Testis (tissue), 3 donors: ENCODE data around the gene PF4V1. TPM values are rescaled to one million over a fixed set of nuclear protein-coding genes. Genes with fewer than 3 reads are reported as not detected.

Source experiments
- DNase-seq: peaks from one replicate; pipeline ENCODE4 v3.0.0-alpha.2; 2019
- H3K27ac ChIP-seq, 2 donors: fragments of 200-600 bp; sonication (generic); one replicate each; pipeline ENCODE4 v1.5.1; 2019
- H3K27me3 ChIP-seq: fragments of 200-600 bp; sonication (generic); one replicate; pipeline ENCODE4 v1.5.1; 2019
- H3K36me3 ChIP-seq: fragments of 200-600 bp; sonication (generic); one replicate; pipeline ENCODE4 v1.5.1; 2017; ENCODE audit warnings: low read depth; ENCODE audit errors: missing control alignments
- H3K4me1 ChIP-seq: fragments of 200-600 bp; sonication (generic); one replicate; pipeline ENCODE4 v1.5.1; 2019
- H3K4me3 ChIP-seq, 2 donors: fragments of 200-600 bp; sonication (generic); one replicate each; pipeline ENCODE4 v1.5.1; 2017 to 2019
- H3K9me3 ChIP-seq: fragments of 200-600 bp; sonication (generic); one replicate; pipeline ENCODE4 v1.5.1; 2017
- CTCF ChIP-seq, 3 experiments: fragments of 450-650 bp in 2 of 3; fragments of 200-600 bp in 1 of 3; sonication (generic) in 1 of 3; IDR thresholded peaks; one replicate each; pipeline ENCODE4 v1.5.1; 2016 to 2019; ENCODE audit warnings: antibody characterized with exemption in 3 of 3, mild to moderate bottlenecking in 2 of 3, moderate library complexity in 1 of 3
- POLR2A ChIP-seq: fragments of 450-650 bp; IDR thresholded peaks from one replicate; pipeline ENCODE4 v1.6.1; 2017; ENCODE audit warnings: antibody characterized with exemption, mild to moderate bottlenecking, moderate library complexity
- WGBS, 2 donors: methylation state at CpG; one replicate each; pipeline ENCODE4 v1.1.5; 2018; 5-methylcytosine and 5-hydroxymethylcytosine counted together
- intact Hi-C: fragments of 100-400 bp; cut with DNase I; formaldehyde crosslinking; loops from one replicate; pipeline ENCODE4 v1.15.1; 2023; ENCODE audit warnings: low total_unique reads
- polyA plus RNA-seq: library from polyadenylated mRNA; stranded (reverse); fragments of 350-450 nt; fragmentation: Illumina TruSeq; extraction: RNeasy Lipid Tissue Mini Kit (QIAGEN cat#74804); gene quantifications from one replicate; pipeline ENCODE4 v1.2.3, GENCODE V29; 2014; ENCODE audit warnings: low read depth, low replicate concordance; ENCODE audit not compliant: insufficient read depth
- total RNA-seq, 2 donors: library from RNA; depleted of rRNA; stranded (reverse); fragments of >200 nt; gene quantifications; one replicate each; pipeline ENCODE4 v1.2.3, GENCODE V29; 2016

The PF4V1 gene
- total and polyA plus RNA-seq, 3 donors from 2014 or later: not detected

- Histone ChIP-seq H3K27ac (no peak within 1 kb of the TSS), H3K4me1 (no peaks in the 10 kb centered on the region), H3K36me3 (no peaks in the 10 kb centered on the region), H3K27me3 (no peaks in the 10 kb centered on the region), H3K9me3 (no peaks in the 10 kb centered on the region), H3K4me3 (peak within 1 kb of the TSS; percentile 13 to 36)
- no peak for TF ChIP-seq CTCF (IDR thresholded peaks at IDR 0.05)
- TF ChIP-seq POLR2A: no peak
- DNase-seq: peak; percentile 21
- 7 to 8% methylated on average over 15 to 41 of the region's 41 CpGs for WGBS, 2 donors
- intact Hi-C loops: no loop called here
Observed at GRCh38 chr4:73836373-73837279, 16.5 kb upstream of the PF4V1 start, which contains the start of gene CXCL6. TSS of gene CXCL6 (plus strand) at chr4:73836678. CDS start at chr4:73836751, 73 bp downstream.

DNA sequence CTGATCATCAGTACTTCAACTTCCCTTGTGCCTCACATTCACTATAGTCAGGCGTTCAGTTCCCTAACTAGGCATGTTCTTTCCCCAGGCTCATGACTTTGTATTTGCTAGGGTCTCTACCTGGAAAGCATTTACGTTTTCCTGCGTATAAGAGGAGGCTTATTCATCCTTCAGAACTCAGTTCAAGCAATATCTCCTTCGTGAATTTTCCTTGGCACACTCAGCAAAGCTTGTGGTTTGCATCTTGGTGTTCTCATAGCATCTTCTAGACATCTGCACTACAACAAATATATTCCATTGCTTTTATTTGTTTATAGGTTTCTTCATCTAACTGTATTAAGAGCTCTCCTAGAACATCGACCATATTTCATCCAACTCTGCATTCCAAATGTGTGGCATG is 14.0 kb upstream of the PF4V1 start:
- Histone ChIP-seq H3K4me1 (no peaks in the 10 kb centered on the region), H3K27ac (no peak overlapping the region), H3K9me3 (no peaks in the 10 kb centered on the region), H3K4me3 (no peak overlapping the region), H3K36me3 (no peaks in the 10 kb centered on the region), H3K27me3 (no peaks in the 10 kb centered on the region)
- TF ChIP-seq CTCF (IDR thresholded peaks at IDR 0.05) (no peak), POLR2A (no peak)
- intact Hi-C loops: no loop called here
- DNase-seq: no peak
- 87 to 91% methylated on average over 5 of the region's 5 CpGs for WGBS, 2 donors

DNA sequence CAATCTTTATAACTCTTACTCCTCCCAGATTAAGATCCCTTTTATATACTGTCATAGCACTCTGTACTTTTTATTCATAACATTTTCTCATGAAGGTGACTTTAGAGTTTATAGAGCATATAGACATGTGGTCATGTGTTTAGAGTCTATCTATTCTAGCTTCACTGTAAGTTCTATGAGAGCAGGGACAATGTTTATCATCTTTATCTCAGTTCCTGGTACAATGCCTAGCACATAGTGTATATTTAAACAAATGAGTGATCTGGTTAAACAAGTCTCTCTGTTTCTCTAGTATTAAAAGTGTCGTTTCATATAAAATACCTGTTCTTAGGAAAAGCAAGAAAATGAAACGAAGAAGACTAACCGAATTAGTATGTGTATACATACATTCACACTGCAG is 13.4 kb upstream of the PF4V1 start:
- no peak overlapping the region for H3K4me3 ChIP-seq
- no peaks in the 10 kb centered on the region for H3K4me1 ChIP-seq
- intact Hi-C loops: no loop called here
- no peaks in the 10 kb centered on the region for H3K36me3 ChIP-seq
- no peak overlapping the region for H3K27ac ChIP-seq
- TF ChIP-seq CTCF (IDR thresholded peaks at IDR 0.05) (no peak), POLR2A (no peak)
- no peaks in the 10 kb centered on the region for H3K9me3 ChIP-seq
- no peaks in the 10 kb centered on the region for H3K27me3 ChIP-seq
- DNase-seq: no peak
- WGBS, 2 donors: 94 to 95% methylated on average over 3 of the region's 3 CpGs

- Histone ChIP-seq H3K27me3 (no peaks in the 10 kb centered on the region), H3K4me1 (no peaks in the 10 kb centered on the region), H3K36me3 (no peaks in the 10 kb centered on the region), H3K4me3 (no peak overlapping the region), H3K27ac (no peak overlapping the region), H3K9me3 (no peaks in the 10 kb centered on the region)
- WGBS, 2 donors: 69 to 81% methylated on average over 4 of the region's 4 CpGs
- TF ChIP-seq CTCF (IDR thresholded peaks at IDR 0.05) (no peak), POLR2A (no peak)
- DNase-seq: no peak
- intact Hi-C loops: no loop called here
Observed at GRCh38 chr4:73841243-73841925, 11.7 kb upstream of the PF4V1 start.
